ENCODE results near the gene LRRC52. TPM values are rescaled to one million over a fixed set of nuclear protein-coding genes. Genes with fewer than 3 reads are reported as not detected.

Gene LRRC52
- polyA plus RNA-seq (2012; ENCODE audit: insufficient read length, low read depth) = not detected

DNA sequence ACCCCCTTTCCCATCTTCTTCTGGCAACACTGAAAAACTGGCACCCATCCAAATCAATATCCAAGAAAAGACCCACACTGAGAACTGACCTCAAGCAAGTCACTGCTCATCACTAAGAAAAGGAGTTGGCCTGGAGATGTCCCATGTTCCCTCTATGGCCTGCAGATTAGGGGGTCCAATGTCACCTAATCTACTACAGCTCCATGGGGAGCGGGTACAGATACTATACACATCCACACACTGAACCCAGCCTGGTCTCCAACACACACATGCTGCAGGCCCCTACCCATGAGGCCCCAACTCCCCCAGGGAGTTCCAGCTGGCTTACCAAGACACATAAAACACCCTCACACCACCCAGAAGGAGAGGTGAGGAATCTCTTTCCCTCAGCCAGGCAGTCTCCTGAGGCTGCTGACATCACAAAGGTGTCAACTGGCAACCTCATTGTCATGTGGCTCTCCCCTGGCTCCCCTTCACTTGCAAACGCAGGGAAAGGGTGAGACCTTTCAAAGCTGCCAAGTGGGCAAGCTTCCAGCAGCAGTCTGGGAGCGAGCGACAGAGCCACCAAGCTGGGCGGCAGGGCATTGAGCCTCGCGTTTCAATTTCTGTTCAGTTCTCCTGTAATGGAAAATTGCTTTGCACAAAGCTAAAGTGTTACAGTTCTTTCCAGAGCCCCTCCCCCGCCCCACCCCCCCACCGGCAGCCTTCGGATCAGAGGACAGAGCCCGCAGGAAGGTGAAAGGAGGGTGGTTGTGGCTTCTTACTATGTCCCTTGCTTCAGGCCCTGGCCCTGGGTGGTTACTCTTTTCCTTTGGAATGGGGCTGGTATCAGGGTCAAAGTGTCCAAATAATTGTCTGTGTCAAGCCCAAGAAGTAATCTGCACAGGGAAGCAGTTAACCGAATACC lies at the start of gene LRRC52:
Gene LRRC52 (plus strand): TSS at position 469 of the 907 bp plus-strand sequence. CDS start 297 bp downstream, at position 766.
- TF ChIP-seq REST (IDR thresholded peaks at IDR 0.05; ENCODE audit: insufficient read depth in 1 of 2, low read depth in 2 of 2, low read length in 2 of 2) (no peak), SIN3A (IDR thresholded peaks at IDR 0.05; ENCODE audit: borderline replicate concordance, insufficient read depth, low read length) (no peak), TAF1 (IDR thresholded peaks at IDR 0.05; ENCODE audit: borderline replicate concordance, insufficient read depth, low read length) (no peak), FOXP2 (optimal IDR thresholded peaks at IDR 0.05; ENCODE audit: borderline replicate concordance, extremely low read depth, extremely low read length, insufficient read depth) (no peak), POLR2AphosphoS5 (IDR thresholded peaks at IDR 0.05; ENCODE audit: low read depth, low read length) (no peak)

- TF ChIP-seq TAF1 (IDR thresholded peaks at IDR 0.05; ENCODE audit: borderline replicate concordance, insufficient read depth, low read length) (no peak), SIN3A (IDR thresholded peaks at IDR 0.05; ENCODE audit: borderline replicate concordance, insufficient read depth, low read length) (no peak), FOXP2 (optimal IDR thresholded peaks at IDR 0.05; ENCODE audit: borderline replicate concordance, extremely low read depth, extremely low read length, insufficient read depth) (no peak), REST (IDR thresholded peaks at IDR 0.05; ENCODE audit: insufficient read depth in 1 of 2, low read depth in 2 of 2, low read length in 2 of 2) (no peak), POLR2AphosphoS5 (IDR thresholded peaks at IDR 0.05; ENCODE audit: low read depth, low read length) (no peak)
These were observed 48.6 kb upstream of the LRRC52 start for GRCh38 chr1:165494949-165495857.

GRCh38 chr1:165495858-165496205 lies 48.0 kb upstream of the LRRC52 start:
- no peak for TF ChIP-seq SIN3A (IDR thresholded peaks at IDR 0.05; ENCODE audit: borderline replicate concordance, insufficient read depth, low read length)
- no peak for TF ChIP-seq POLR2AphosphoS5 (IDR thresholded peaks at IDR 0.05; ENCODE audit: low read depth, low read length)
- TF ChIP-seq FOXP2 (optimal IDR thresholded peaks at IDR 0.05; ENCODE audit: borderline replicate concordance, extremely low read depth, extremely low read length, insufficient read depth) = no peak
- TF ChIP-seq TAF1 (IDR thresholded peaks at IDR 0.05; ENCODE audit: borderline replicate concordance, insufficient read depth, low read length) = no peak
- no peak for TF ChIP-seq REST (IDR thresholded peaks at IDR 0.05; ENCODE audit: insufficient read depth in 1 of 2, low read depth in 2 of 2, low read length in 2 of 2)

GRCh38 chr1:165496501-165496900 lies 47.3 kb upstream of the LRRC52 start:
- TF ChIP-seq POLR2AphosphoS5 (IDR thresholded peaks at IDR 0.05; ENCODE audit: low read depth, low read length) (no peak), TAF1 (IDR thresholded peaks at IDR 0.05; ENCODE audit: borderline replicate concordance, insufficient read depth, low read length) (no peak), SIN3A (IDR thresholded peaks at IDR 0.05; ENCODE audit: borderline replicate concordance, insufficient read depth, low read length) (no peak), REST (IDR thresholded peaks at IDR 0.05; ENCODE audit: insufficient read depth in 1 of 2, low read depth in 2 of 2, low read length in 2 of 2) (no peak), FOXP2 (optimal IDR thresholded peaks at IDR 0.05; ENCODE audit: borderline replicate concordance, extremely low read depth, extremely low read length, insufficient read depth) (no peak)
